HepG2 (cell line): ENCODE data around the gene RHOV. TPM values are rescaled to one million over a fixed set of nuclear protein-coding genes. Genes with fewer than 3 reads are reported as not detected.

Source experiments
- ATAC-seq: fragments of 200-7000 bp; cut with Tn5 transposase; 3 replicates; pipeline ENCODE4 v1.9.1; 2020; ENCODE audit warnings: mild to moderate bottlenecking, moderate library complexity
- Bru-seq: library from RNA; stranded (reverse); fragments of 400-500 nt; gene quantifications from one replicate; lab custom pipeline; 2021; lab: Mats Ljungman, UMichigan
- BruChase-seq, 2 experiments: library from RNA; stranded (reverse); fragments of 400-500 nt; gene quantifications; one replicate each; lab custom pipeline; 2021; lab: Mats Ljungman, UMichigan
- BruUV-seq: library from RNA; stranded (reverse); fragments of 400-500 nt; replicated peaks from 2 replicates; lab custom pipeline; 2021; lab: Mats Ljungman, UMichigan
- CTCF ChIA-PET: fragments of 300-600 bp; formaldehyde crosslinking; extraction: SDS; loops from one replicate; lab custom pipeline; 2021; ENCODE audit warnings: low total read pairs, inconsistent platforms, low intra/inter-chr PET ratio; lab: Yijun Ruan, JAX
- POLR2A ChIA-PET: fragments of 350-600 bp; sonication (Branson Sonifier 250); formaldehyde crosslinking; loops from one replicate; lab custom pipeline; 2020; ENCODE audit warnings: antibody characterized with exemption, inconsistent platforms; lab: Yijun Ruan, JAX
- DNase-seq: peaks from one replicate; pipeline ENCODE4 v3.0.0-alpha.2; 2015; ENCODE audit warnings: low spot score
- FAIRE-seq: peaks from 3 replicates; lab custom pipeline; 2011; peaks lifted over from hg19 to GRCh38; lab: Jason Lieb, UNC
- H2AFZ ChIP-seq: one replicate; pipeline ENCODE4 v1.6.1; 2011; ENCODE audit warnings: low read length, inconsistent platforms
- H3K27ac ChIP-seq: fragments of 300-600 bp; 3 replicates; pipeline ENCODE4 v1.8.0; 2011; ENCODE audit warnings: mixed run types, mild to moderate bottlenecking, mixed read lengths, low read length, inconsistent platforms; ENCODE audit not compliant: insufficient read depth; ENCODE audit errors: extremely low read length
- H3K27me3 ChIP-seq, 2 experiments: fragments of 200-600 bp in 1 of 2; 2 replicates in 1 of 2; 3 replicates in 1 of 2; pipeline versions ENCODE4 v1.6.0 to v1.8.0; 2011; ENCODE audit warnings: low read length in 2 of 2, mild to moderate bottlenecking in 2 of 2, moderate library complexity in 2 of 2, inconsistent platforms in 1 of 2; ENCODE audit not compliant: insufficient read depth in 2 of 2, control insufficient read depth in 1 of 2
- H3K36me3 ChIP-seq, 2 experiments: fragments of 200-600 bp in 1 of 2; replicated peaks in 1 of 2; 2 replicates in 1 of 2; 3 replicates in 1 of 2; pipeline versions ENCODE4 v1.5.1 to v1.8.0; 2011; ENCODE audit warnings: low read length in 2 of 2, inconsistent platforms in 1 of 2; ENCODE audit not compliant: insufficient read depth in 2 of 2, control insufficient read depth in 1 of 2
- H3K4me1 ChIP-seq: 2 replicates; pipeline ENCODE4 v1.5.1; 2012; ENCODE audit warnings: low read length, inconsistent platforms; ENCODE audit not compliant: insufficient read depth
- H3K4me2 ChIP-seq: 2 replicates; pipeline ENCODE4 v1.6.0; 2011; ENCODE audit warnings: low read depth, low read length, inconsistent platforms
- H3K4me3 ChIP-seq, 3 experiments: fragments of 200-600 bp in 1 of 3; sonication (generic), shearing (Covaris generic) in 1 of 3; replicated peaks in 1 of 3; 2 replicates each; pipeline ENCODE4 v1.5.1; 2011 to 2016; ENCODE audit warnings: low read length in 3 of 3, inconsistent platforms in 2 of 3, low read depth in 2 of 3, mild to moderate bottlenecking in 2 of 3, control low read depth in 1 of 3, mixed read lengths in 1 of 3; ENCODE audit not compliant: insufficient read depth in 1 of 3
- H3K79me2 ChIP-seq: one replicate; pipeline ENCODE4 v1.6.1; 2011; ENCODE audit warnings: low read length, inconsistent platforms; ENCODE audit not compliant: insufficient read depth
- H3K9ac ChIP-seq: 2 replicates; pipeline ENCODE4 v1.6.0; 2011; ENCODE audit warnings: mild to moderate bottlenecking, low read depth, low read length, inconsistent platforms; ENCODE audit not compliant: insufficient read depth
- H3K9me3 ChIP-seq: 2 replicates; pipeline ENCODE4 v1.5.1; 2012; ENCODE audit warnings: mild to moderate bottlenecking, low read length
- H4K20me1 ChIP-seq: 2 replicates; pipeline ENCODE4 v1.6.0; 2011; ENCODE audit warnings: inconsistent platforms, mild to moderate bottlenecking, low read length, moderate library complexity; ENCODE audit not compliant: insufficient read depth
- DNMT1 ChIP-seq: sonication (generic); formaldehyde crosslinking; IDR thresholded peaks from 2 replicates; pipeline ENCODE4 v1.5.1; 2020; ENCODE audit warnings: mild to moderate bottlenecking, missing genetic modification reagents
- FOXO4 ChIP-seq: sonication (generic); formaldehyde crosslinking; conservative IDR thresholded peaks from 2 replicates; pipeline ENCODE4 v1.8.1; 2023; ENCODE audit warnings: missing genetic modification reagents
- HOXA3 ChIP-seq: sonication (generic); formaldehyde crosslinking; IDR thresholded peaks from 2 replicates; pipeline ENCODE4 v1.5.0; 2020; ENCODE audit warnings: missing genetic modification reagents
- MAZ ChIP-seq, 2 experiments: sonication (generic) in 1 of 2; formaldehyde crosslinking in 1 of 2; IDR thresholded peaks; 2 replicates each; pipeline versions ENCODE4 v1.5.0 to v1.6.1; 2012 to 2020; ENCODE audit warnings: low read depth in 2 of 2, mild to moderate bottlenecking in 2 of 2, borderline replicate concordance in 1 of 2, improper control_type of control experiment in 1 of 2, low read length in 1 of 2, missing genetic modification reagents in 1 of 2, moderate library complexity in 1 of 2
- POGK ChIP-seq: sonication (generic); formaldehyde crosslinking; conservative IDR thresholded peaks from 2 replicates; pipeline ENCODE4 v1.8.0; 2022; ENCODE audit warnings: mild to moderate bottlenecking, moderate library complexity, missing genetic modification reagents
- ZBTB44 ChIP-seq: sonication (generic); formaldehyde crosslinking; IDR thresholded peaks from 2 replicates; pipeline ENCODE4 v1.4.0; 2020; ENCODE audit warnings: missing genetic modification reagents
- ZNF484 ChIP-seq: sonication (generic); formaldehyde crosslinking; IDR thresholded peaks from 2 replicates; pipeline ENCODE4 v1.5.1; 2020; ENCODE audit warnings: mild to moderate bottlenecking, low read depth, missing genetic modification reagents, borderline replicate concordance
- ZNF543 ChIP-seq: sonication (generic); formaldehyde crosslinking; IDR thresholded peaks from 2 replicates; pipeline ENCODE4 v1.4.0; 2020; ENCODE audit warnings: mild to moderate bottlenecking, missing genetic modification reagents
- ZNF773 ChIP-seq: sonication (generic); formaldehyde crosslinking; IDR thresholded peaks from 2 replicates; pipeline ENCODE4 v1.4.0; 2020; ENCODE audit warnings: missing genetic modification reagents, borderline replicate concordance
- ZSCAN25 ChIP-seq: sonication (generic); formaldehyde crosslinking; IDR thresholded peaks from 2 replicates; pipeline ENCODE4 v1.8.0; 2022; ENCODE audit warnings: mild to moderate bottlenecking, missing genetic modification reagents
- WGBS: methylation state at CpG from one replicate; pipeline ENCODE4 v1.1.6; 2017; ENCODE audit warnings: low lambda C conversion rate; 5-methylcytosine and 5-hydroxymethylcytosine counted together
- in situ Hi-C: cut with HindIII; loops from 2 replicates; pipeline ENCODE4 v1.10.0; 2017; ENCODE audit warnings: low pct_unique_long_range_greater_than_20kb; ENCODE audit not compliant: extremely low pct_ligation_motif_present
- intact Hi-C: fragments of 100-400 bp; cut with micrococcal nuclease; formaldehyde crosslinking; loops from one replicate; pipeline ENCODE4 v1.10.0; 2022; ENCODE audit not compliant: unreplicated experiment
- long read RNA-seq, 2 experiments: library from RNA in 1 of 2; library from polyadenylated mRNA in 1 of 2; stranded (forward) in 1 of 2; unstranded in 1 of 2; transcript quantifications; one replicate each; pipeline ENCODE4 v2.0.0, GENCODE V29; 2019 to 2022
- polyA minus RNA-seq, 3 experiments: library from RNA; depleted of rRNA, polyadenylated mRNA; stranded (reverse); fragments of >200 nt; gene quantifications; 2 replicates each; pipeline ENCODE4 v1.2.3, GENCODE V29; 2011; ENCODE audit warnings: low replicate concordance in 1 of 3
- polyA plus RNA-seq, 8 experiments: library from polyadenylated mRNA; depleted of rRNA in 3 of 8; stranded (reverse) in 7 of 8; unstranded in 1 of 8; fragments of >200 nt; fragmentation: Illumina TruSeq in 4 of 8; extraction: Trizol in 4 of 8; gene quantifications; 2 replicates each; pipeline versions ENCODE4 v1.2.1 to v1.2.3, GENCODE V29; 2011 to 2016; ENCODE audit warnings: low read depth in 4 of 8, missing spikeins in 1 of 8, mixed read lengths in 1 of 8; ENCODE audit not compliant: insufficient read depth in 1 of 8
- total RNA-seq, 5 experiments: library from RNA; depleted of rRNA; stranded (reverse); fragments of >200 nt; fragmentation: Illumina TruSeq; extraction: Trizol; gene quantifications; 2 replicates each; pipeline ENCODE4 v1.2.3, GENCODE V29; 2016; ENCODE audit warnings: low read depth in 1 of 5

Gene RHOV
- total RNA-seq (2016; rRNA removed; fragmentation: Illumina TruSeq; extraction: Trizol) (0.15 and 0.18 TPM in 2 replicates), polyA plus RNA-seq (2011; rRNA removed) (0.07 and 0.17 TPM in 2 replicates), polyA minus RNA-seq (2011; rRNA and poly(A)+ RNA removed; ENCODE audit: low replicate concordance) (43.4 TPM in 1 of 2 replicates, not detected in the other), Bru-seq, nascent RNA (percentile 26 among the genes with signal in this experiment), BruChase-seq, experiment 1, labeled RNA remaining after a 6-hour chase (percentile 29 among the genes with signal in this experiment), BruChase-seq, experiment 2, labeled RNA remaining after a 2-hour chase (percentile 32 among the genes with signal in this experiment)
- total RNA-seq (2016; cell fraction: cytosol; rRNA removed; fragmentation: Illumina TruSeq; extraction: Trizol; ENCODE audit: low read depth), result not detected in 2 replicates
- 0.15 TPM in 1 of 2 replicates, not detected in the other for total RNA-seq (2016; cell fraction: insoluble cytoplasmic fraction; rRNA removed; fragmentation: Illumina TruSeq; extraction: Trizol)
- 0.09 and 0.10 TPM in 2 replicates for total RNA-seq (2016; cell fraction: membrane; rRNA removed; fragmentation: Illumina TruSeq; extraction: Trizol)
- total RNA-seq (2016; cell fraction: nucleus; rRNA removed; fragmentation: Illumina TruSeq; extraction: Trizol), result not detected in 2 replicates
- 0.08 and 0.09 TPM in 2 replicates for polyA plus RNA-seq (2011; cell fraction: cytosol; rRNA removed)
- polyA plus RNA-seq (2011; cell fraction: nucleus; rRNA removed), result not detected in 2 replicates
- polyA plus RNA-seq (2012), result not detected in 2 replicates
- 0.07 TPM in 1 of 2 replicates, not detected in the other for polyA plus RNA-seq (2016; cell fraction: cytosol; fragmentation: Illumina TruSeq; extraction: Trizol; ENCODE audit: low read depth)
- polyA plus RNA-seq (2016; cell fraction: insoluble cytoplasmic fraction; fragmentation: Illumina TruSeq; extraction: Trizol; ENCODE audit: low read depth), result 0.17 and 0.19 TPM in 2 replicates
- 0.10 TPM in 1 of 2 replicates, not detected in the other for polyA plus RNA-seq (2016; cell fraction: membrane; fragmentation: Illumina TruSeq; extraction: Trizol; ENCODE audit: low read depth)
- 0.27 and 0.37 TPM in 2 replicates for polyA plus RNA-seq (2016; cell fraction: nucleus; fragmentation: Illumina TruSeq; extraction: Trizol; ENCODE audit: insufficient read depth, low read depth)
- 0.40 and 0.70 TPM in 2 replicates for polyA minus RNA-seq (2011; cell fraction: cytosol; rRNA and poly(A)+ RNA removed)
- not detected in 2 replicates for polyA minus RNA-seq (2011; cell fraction: nucleus; rRNA and poly(A)+ RNA removed)
- long read RNA-seq, experiment 1, result 0 reads
- long read RNA-seq, experiment 2, partial matches to known transcripts, result 0 of 3 reads
- long read RNA-seq, experiment 2, other reads (novel, unspliced or antisense), result 0 of 3 reads

- in situ Hi-C loops, result no loop called here
- H2AFZ ChIP-seq, result no peak within 1 kb of the TSS
- peaks cover 25% of the 10 kb centered on the region for H3K4me1 ChIP-seq
- no peaks in the 10 kb centered on the region for H3K79me2 ChIP-seq
- FAIRE-seq, result peak; percentile 43
- DNase-seq, result peak; percentile 62
- BruUV-seq, result no TSS peak
- H3K27me3 ChIP-seq, result peaks cover 0 to 27% of the 10 kb centered on the region in 2 experiments; a peak in 2 of 5 replicates
- H3K27ac ChIP-seq, result no peak within 1 kb of the TSS
- intact Hi-C loops, result no loop called here
- no peaks in the 10 kb centered on the region for H3K36me3 ChIP-seq
- POLR2A ChIA-PET, result interaction anchor here (0.6 to 1.5 kb wide), 5 partner anchors 15 to 69 kb away, joined by 3 to 5 read pairs (median 4); partner anchors contain the start of genes DNAJC17 and ZFYVE19
- ATAC-seq, result peak; percentile 91
- H4K20me1 ChIP-seq, result no peaks in the 10 kb centered on the region
- WGBS, result 0% methylated on average over 18 of the region's 74 CpGs
- peak within 1 kb of the TSS; percentile 82 for H3K4me2 ChIP-seq
- 0 out of 2 replicates have a peak within 1 kb of the TSS, but pooled peaks have one; percentile 5 for H3K9ac ChIP-seq
- H3K4me3 ChIP-seq, result peak within 1 kb of the TSS; percentile 53 to 75 (median 62)
- CTCF ChIA-PET, result interaction anchor here (1.1 kb wide), 1 partner anchor 15 kb away, joined by 3 read pairs; no protein-coding TSS in a partner anchor
- no peaks in the 10 kb centered on the region for H3K9me3 ChIP-seq
- no peak for TF ChIP-seq ZNF484 (CRISPR knock-in tag)
- TF ChIP-seq POGK (CRISPR knock-in tag), result 0 out of 2 replicates have a peak, but pooled peaks have one; percentile 24
- TF ChIP-seq ZNF773, result 0 out of 2 replicates have a peak, but pooled peaks have one; percentile 49
- TF ChIP-seq ZNF543 (CRISPR knock-in tag), result 0 out of 2 replicates have a peak, but pooled peaks have one; percentile 47
- peak; percentile 100 for TF ChIP-seq ZSCAN25 (CRISPR knock-in tag)
- 0 out of 2 replicates have a peak, but pooled peaks have one; percentile 22 for TF ChIP-seq DNMT1 (CRISPR knock-in tag)
- 0 out of 2 replicates have a peak, but pooled peaks have one; percentile 27 for TF ChIP-seq FOXO4
- TF ChIP-seq MAZ (IDR thresholded peaks at IDR 0.05; ENCODE audit: borderline replicate concordance, low read depth, low read length), result no peak
- peak; percentile 68 for TF ChIP-seq MAZ (CRISPR knock-in tag; IDR thresholded peaks at IDR 0.05; ENCODE audit: low read depth)
- no peak for TF ChIP-seq ZBTB44 (CRISPR knock-in tag)
- 0 out of 2 replicates have a peak, but pooled peaks have one; percentile 38 for TF ChIP-seq HOXA3 (CRISPR knock-in tag)
Observed at GRCh38 chr15:40873694-40874561, at the start of gene RHOV. RHOV (minus strand) TSS chr15:40874234; CDS start chr15:40874139, 95 bp downstream.
